H1 (cell line): Measurements from ENCODE around the gene DDHD1. TPM values are rescaled to one million over a fixed set of nuclear protein-coding genes. Genes with fewer than 3 reads are reported as not detected.

Experiments used
- CTCF ChIA-PET: fragments of 300-600 bp; sonication (Branson Sonifier 250); formaldehyde crosslinking; loops from one replicate; lab custom pipeline; 2021; ENCODE audit not compliant: partially characterized antibody; lab: Charles Lee
- POLR2A ChIA-PET: fragments of 300-600 bp; sonication (Branson Sonifier 250); formaldehyde crosslinking; loops from one replicate; lab custom pipeline; 2021; ENCODE audit warnings: inconsistent platforms; ENCODE audit not compliant: partially characterized antibody; lab: Charles Lee
- DNase-seq, 2 experiments: peaks; one replicate each; pipeline versions ENCODE4 v3.0.0 to v3.0.0-alpha.2; 2010 to 2022; ENCODE audit warnings: low spot score in 2 of 2, low read depth in 1 of 2, mixed read lengths in 1 of 2
- FAIRE-seq: peaks from 2 replicates; lab custom pipeline; 2011; peaks lifted over from hg19 to GRCh38; lab: Jason Lieb, UNC
- H2AFZ ChIP-seq: 2 replicates; pipeline ENCODE4 v1.8.1; 2012; ENCODE audit warnings: low read length, inconsistent platforms
- H2AK5ac ChIP-seq: 2 replicates; pipeline ENCODE4 v1.6.1; 2013; ENCODE audit warnings: low read depth, low read length
- H2BK120ac ChIP-seq: replicated peaks from 2 replicates; pipeline ENCODE3; 2013; ENCODE audit warnings: low read depth, low read length, inconsistent platforms
- H2BK12ac ChIP-seq: 2 replicates; pipeline ENCODE4 v1.6.1; 2013; ENCODE audit warnings: low read depth, low read length
- H2BK15ac ChIP-seq: 2 replicates; pipeline ENCODE4 v1.6.1; 2013; ENCODE audit warnings: low read length
- H2BK20ac ChIP-seq: 2 replicates; pipeline ENCODE4 v1.6.1; 2013; ENCODE audit warnings: low read length
- H2BK5ac ChIP-seq: 2 replicates; pipeline ENCODE4 v1.6.1; 2013; ENCODE audit warnings: low read depth, low read length
- H3K14ac ChIP-seq: 2 replicates; pipeline ENCODE4 v1.6.1; 2013; ENCODE audit warnings: inconsistent platforms; ENCODE audit not compliant: insufficient read length
- H3K18ac ChIP-seq: 2 replicates; pipeline ENCODE4 v1.6.1; 2013; ENCODE audit warnings: low read length; ENCODE audit errors: extremely low read depth
- H3K23ac ChIP-seq: 2 replicates; pipeline ENCODE4 v1.6.1; 2013; ENCODE audit warnings: inconsistent platforms; ENCODE audit not compliant: insufficient read length
- H3K23me2 ChIP-seq: 2 replicates; pipeline ENCODE4 v1.6.1; 2013; ENCODE audit warnings: low read depth, low read length
- H3K27ac ChIP-seq: 2 replicates; pipeline ENCODE4 v1.6.1; 2011; ENCODE audit warnings: low read depth, low read length, inconsistent platforms
- H3K27me3 ChIP-seq, 4 experiments: replicated peaks in 1 of 4; 1 replicate in 1 of 4; 2 replicates in 3 of 4; pipeline versions ENCODE4 v1.6.1 to v1.8.1; 2011 to 2013; ENCODE audit warnings: low read length in 3 of 4, mild to moderate bottlenecking in 3 of 4, inconsistent platforms in 2 of 4, mixed read lengths in 2 of 4, moderate library complexity in 1 of 4; ENCODE audit not compliant: control insufficient read depth in 3 of 4, insufficient read depth in 3 of 4; ENCODE audit errors: extremely low read depth in 1 of 4
- H3K36me3 ChIP-seq, 4 experiments: 2 replicates each; pipeline versions ENCODE4 v1.6.1 to v1.8.1; 2011 to 2013; ENCODE audit warnings: mild to moderate bottlenecking in 4 of 4, low read length in 3 of 4, moderate library complexity in 2 of 4, control low read depth in 1 of 4, inconsistent platforms in 1 of 4; ENCODE audit not compliant: insufficient read depth in 4 of 4, control insufficient read depth in 2 of 4
- H3K4ac ChIP-seq: replicated peaks from 2 replicates; pipeline ENCODE3; 2013; ENCODE audit warnings: low read length, low read depth, mixed read lengths, inconsistent platforms; ENCODE audit not compliant: insufficient read length
- H3K4me1 ChIP-seq, 4 experiments: replicated peaks in 1 of 4; 1 replicate in 1 of 4; 2 replicates in 3 of 4; pipeline versions ENCODE4 v1.6.1 to v1.8.1; 2011 to 2013; ENCODE audit warnings: low read length in 3 of 4, inconsistent platforms in 2 of 4, mixed read lengths in 1 of 4; ENCODE audit not compliant: insufficient read depth in 4 of 4, control insufficient read depth in 3 of 4
- H3K4me2 ChIP-seq, 2 experiments: 2 replicates each; pipeline versions ENCODE4 v1.6.1 to v1.8.1; 2011 to 2013; ENCODE audit warnings: low read depth in 2 of 2, low read length in 2 of 2, control low read depth in 1 of 2, inconsistent platforms in 1 of 2, mild to moderate bottlenecking in 1 of 2; ENCODE audit not compliant: insufficient read depth in 1 of 2
- H3K4me3 ChIP-seq, 4 experiments: fragments of 200-600, 300-600 bp in 1 of 4; sonication (generic), shearing (Covaris generic), sonication (Bioruptor Twin) in 1 of 4; 2 replicates each; pipeline versions ENCODE4 v1.5.1 to v1.8.1; 2011 to 2016; ENCODE audit warnings: low read length in 4 of 4, low read depth in 3 of 4, control low read depth in 2 of 4, inconsistent platforms in 2 of 4, mild to moderate bottlenecking in 2 of 4, mixed read lengths in 1 of 4, moderate library complexity in 1 of 4; ENCODE audit not compliant: insufficient read depth in 2 of 4; ENCODE audit errors: extremely low read depth in 1 of 4
- H3K56ac ChIP-seq: replicated peaks from 2 replicates; pipeline ENCODE3; 2013; ENCODE audit warnings: low read depth, mild to moderate bottlenecking, mixed read lengths, low read length, inconsistent platforms; ENCODE audit not compliant: insufficient read length
- H3K79me1 ChIP-seq: 2 replicates; pipeline ENCODE4 v1.6.1; 2013; ENCODE audit warnings: low read depth, low read length, control low read depth
- H3K79me2 ChIP-seq, 2 experiments: 2 replicates each; pipeline versions ENCODE4 v1.6.1 to v1.8.1; 2012 to 2013; ENCODE audit warnings: low read length in 2 of 2, mild to moderate bottlenecking in 2 of 2, inconsistent platforms in 1 of 2; ENCODE audit not compliant: insufficient read depth in 2 of 2, control insufficient read depth in 1 of 2
- H3K9ac ChIP-seq, 4 experiments: replicated peaks in 1 of 4; 1 replicate in 1 of 4; 2 replicates in 3 of 4; pipeline versions ENCODE4 v1.6.1 to v1.8.1; 2011 to 2013; ENCODE audit warnings: low read depth in 3 of 4, low read length in 3 of 4, control low read depth in 2 of 4, mild to moderate bottlenecking in 2 of 4, moderate library complexity in 2 of 4, inconsistent platforms in 1 of 4; ENCODE audit errors: extremely low read depth in 1 of 4
- H3K9me3 ChIP-seq, 2 experiments: 2 replicates each; pipeline versions ENCODE4 v1.6.1 to v1.8.1; 2012 to 2013; ENCODE audit warnings: mild to moderate bottlenecking in 2 of 2, moderate library complexity in 2 of 2, control low read depth in 1 of 2, inconsistent platforms in 1 of 2, low read depth in 1 of 2, low read length in 1 of 2, mixed read lengths in 1 of 2; ENCODE audit not compliant: insufficient read depth in 2 of 2
- H4K20me1 ChIP-seq, 2 experiments: replicated peaks in 1 of 2; 2 replicates each; pipeline versions ENCODE3 to v1.8.1; 2011 to 2013; ENCODE audit warnings: inconsistent platforms in 2 of 2, low read length in 2 of 2, mild to moderate bottlenecking in 1 of 2; ENCODE audit not compliant: insufficient read depth in 2 of 2, control insufficient read depth in 1 of 2
- H4K5ac ChIP-seq: 2 replicates; pipeline ENCODE4 v1.6.1; 2013; ENCODE audit warnings: low read length, low read depth, mixed read lengths, inconsistent platforms; ENCODE audit not compliant: insufficient read length
- H4K8ac ChIP-seq: 2 replicates; pipeline ENCODE4 v1.8.0; 2013; ENCODE audit warnings: mild to moderate bottlenecking, moderate library complexity, low read length, inconsistent platforms; ENCODE audit not compliant: insufficient read depth; ENCODE audit errors: extremely low read depth
- H4K91ac ChIP-seq: replicated peaks from 2 replicates; pipeline ENCODE3; 2013; ENCODE audit warnings: low read length, mixed read lengths, inconsistent platforms; ENCODE audit not compliant: insufficient read length
- HDAC2 ChIP-seq, 2 experiments: fragments of 300-600 bp in 1 of 2; sonication (generic) in 1 of 2; IDR thresholded peaks; 2 replicates each; pipeline ENCODE4 v1.6.1; 2011 to 2012; ENCODE audit warnings: low read depth in 2 of 2, low read length in 2 of 2, mild to moderate bottlenecking in 2 of 2, moderate library complexity in 2 of 2, borderline replicate concordance in 1 of 2, inconsistent platforms in 1 of 2
- KDM4A ChIP-seq: IDR thresholded peaks from one replicate; pipeline ENCODE4 v1.7.1; 2012; ENCODE audit warnings: low read depth, mild to moderate bottlenecking, moderate library complexity, low read length, inconsistent platforms; ENCODE audit not compliant: severe bottlenecking
- NRF1 ChIP-seq: IDR thresholded peaks from 2 replicates; pipeline ENCODE4 v1.6.1; 2011; ENCODE audit warnings: mild to moderate bottlenecking, low read depth, low read length, improper control_type of control experiment
- POLR2AphosphoS5 ChIP-seq: IDR thresholded peaks from 2 replicates; pipeline ENCODE4 v1.6.1; 2011; ENCODE audit warnings: low read depth, low read length
- WGBS, 2 experiments: shearing (Covaris generic) in 1 of 2; methylation state at CpG; one replicate each; pipeline versions ENCODE4 v1.1.6 to v1.1.7; 2013 to 2015; ENCODE audit warnings: low lambda C conversion rate in 2 of 2, mixed read lengths in 2 of 2, inconsistent platforms in 1 of 2, low coverage in 1 of 2, missing lambda C conversion rate in 1 of 2; ENCODE audit not compliant: insufficient replicate concordance in 2 of 2, insufficient coverage in 1 of 2, insufficient read length in 1 of 2; ENCODE audit errors: extremely low coverage in 1 of 2, missing lambda C conversion rate in 1 of 2; 5-methylcytosine and 5-hydroxymethylcytosine counted together
- polyA plus RNA-seq, 7 experiments: library from polyadenylated mRNA; depleted of rRNA in 3 of 7; stranded (reverse) in 5 of 7; unstranded in 2 of 7; fragments of >200 nt in 5 of 7; fragments of 200-250 nt in 2 of 7; gene quantifications; 1 replicate in 5 of 7; 2 replicates in 1 of 7; 4 replicates in 1 of 7; pipeline versions ENCODE4 v1.2.1 to v1.2.3, GENCODE V29; 2011 to 2013; ENCODE audit warnings: missing spikeins in 2 of 7, mixed read lengths in 2 of 7
- total RNA-seq: library from RNA; stranded (reverse); fragmentation: NEBNext Ultra II Directional; extraction: Animal tissue kit (Norgen Biotek cat#: 25700); gene quantifications from 2 replicates; pipeline ENCODE4 v1.2.1, GENCODE V29; 2021

DDHD1 gene
- total and polyA plus RNA-seq, 2 of the 8 experiments (the other 6 are each of a cell fraction or from before 2014, with no cell fraction given), result 3.6 to 16.0 TPM

DNA sequence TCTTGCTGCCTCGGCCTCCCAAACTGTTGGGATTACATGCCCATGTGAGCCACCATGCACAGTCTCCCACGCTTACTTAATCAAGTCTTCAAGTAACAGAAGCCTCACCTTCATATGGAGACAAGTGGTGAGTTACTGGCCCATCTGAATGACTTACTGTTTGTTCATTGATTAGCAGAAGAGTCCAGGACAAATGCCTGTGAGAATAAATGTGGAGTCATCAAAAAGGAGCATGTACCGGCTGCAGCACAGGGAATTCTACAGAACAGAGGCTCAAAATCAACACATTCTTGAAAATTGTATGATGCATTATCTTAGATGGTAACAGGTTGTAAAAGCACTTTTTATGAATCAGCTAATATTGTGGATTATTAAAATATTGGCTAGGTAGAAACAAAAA, 129.8 kb downstream of the DDHD1 start:
- H4K20me1 ChIP-seq, result no peaks in the 10 kb centered on the region
- no peak overlapping the region for H2BK5ac ChIP-seq
- no peak overlapping the region for H4K5ac ChIP-seq
- no peaks in the 10 kb centered on the region for H3K79me1 ChIP-seq
- no peak overlapping the region for H3K27ac ChIP-seq
- no peak overlapping the region for H3K4ac ChIP-seq
- no peaks in the 10 kb centered on the region for H3K23me2 ChIP-seq
- WGBS, 2 experiments, result 96% methylated on average over 3 of the region's 3 CpGs; no CpG with 5 or more reads in 1 of the 2 experiments
- CTCF ChIA-PET, result interaction anchor here (1.0 kb wide), 3 partner anchors 20 to 302 kb away, joined by 3 to 4 read pairs (median 3); no protein-coding TSS in a partner anchor
- POLR2A ChIA-PET, result no interaction called here
- H2AK5ac ChIP-seq, result no peak overlapping the region
- H2BK120ac ChIP-seq, result no peak overlapping the region
- no peak overlapping the region for H2BK15ac ChIP-seq
- H3K27me3 ChIP-seq, result no peaks in the 10 kb centered on the region
- H3K56ac ChIP-seq, result no peak overlapping the region
- H4K91ac ChIP-seq, result no peak overlapping the region
- H3K4me3 ChIP-seq, result no peak overlapping the region
- H3K14ac ChIP-seq, result no peak overlapping the region
- peaks cover 0 to 19% (median 8%) of the 10 kb centered on the region in 4 experiments; a peak in 4 of 7 replicates for H3K4me1 ChIP-seq
- H3K36me3 ChIP-seq, result no peaks in the 10 kb centered on the region
- H3K23ac ChIP-seq, result no peak overlapping the region
- no peak overlapping the region for H2AFZ ChIP-seq
- H4K8ac ChIP-seq, result no peak overlapping the region
- no peak overlapping the region for H3K18ac ChIP-seq
- H3K9ac ChIP-seq, result no peak overlapping the region
- no peak overlapping the region for H3K4me2 ChIP-seq
- H3K79me2 ChIP-seq, result no peaks in the 10 kb centered on the region
- no peak for DNase-seq
- no peaks in the 10 kb centered on the region for H3K9me3 ChIP-seq
- H2BK12ac ChIP-seq, result no peak overlapping the region
- no peak overlapping the region for H2BK20ac ChIP-seq
- no peak for FAIRE-seq
- TF ChIP-seq KDM4A, result no peak
- no peak for TF ChIP-seq POLR2AphosphoS5
- TF ChIP-seq HDAC2 (IDR thresholded peaks at IDR 0.05; ENCODE audit: borderline replicate concordance in 1 of 2, low read depth in 2 of 2, low read length in 2 of 2), result no peak
- TF ChIP-seq NRF1, result no peak
